Endothelial cell of coronary artery (primary cell): ENCODE results near the gene FKBP14. TPM values are rescaled to one million over a fixed set of nuclear protein-coding genes. Genes with fewer than 3 reads are reported as not detected.

Experiments
- total RNA-seq: library from RNA; depleted of rRNA; stranded (reverse); fragments of >200 nt; gene quantifications from 2 replicates; pipeline ENCODE4 v1.2.3, GENCODE V29; 2014

The FKBP14 gene
- 22.5 and 23.4 TPM in 2 replicates for total RNA-seq

DNA sequence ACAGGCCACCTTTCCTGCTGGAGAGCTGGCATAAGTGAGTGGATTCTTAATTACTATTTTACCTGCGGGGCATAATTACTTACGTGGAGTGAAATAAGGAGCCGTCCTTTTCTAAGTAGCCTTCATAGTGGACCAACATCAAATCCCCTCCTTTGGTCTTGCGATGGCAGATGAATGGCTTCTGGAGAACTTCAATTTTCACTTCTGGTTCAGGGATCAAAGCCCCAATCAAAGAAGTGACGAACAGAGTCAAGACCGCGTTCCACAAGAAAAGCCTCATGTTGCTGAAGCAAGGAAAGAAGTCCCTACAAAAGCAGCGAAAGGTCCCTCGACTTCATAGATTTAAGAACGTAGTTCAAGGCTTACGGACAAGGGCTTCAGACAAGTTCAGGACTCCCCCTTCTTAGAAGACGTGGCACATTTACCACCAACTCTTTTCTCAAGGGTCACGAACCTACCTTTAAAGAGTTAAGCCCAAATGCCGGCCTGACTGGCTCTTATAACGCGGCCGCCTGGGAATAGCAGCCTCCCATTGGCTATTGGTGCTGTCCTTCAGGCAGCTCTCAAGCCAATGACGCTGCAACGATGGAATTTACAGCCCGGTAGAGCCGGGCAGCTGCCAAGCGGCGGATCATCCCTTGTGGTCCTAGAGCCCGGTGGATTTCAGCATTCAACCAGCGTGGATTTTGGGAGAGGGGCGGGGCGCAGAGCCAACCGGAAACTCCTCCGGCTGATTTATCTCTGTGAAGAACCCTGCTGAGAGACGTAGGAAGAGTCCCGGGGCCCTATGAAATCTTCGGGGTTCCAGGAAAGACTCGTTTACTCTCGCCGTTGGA is at the start of gene FKBP14:
FKBP14 (minus strand) TSS at position 474 of the 836 bp plus-strand sequence; CDS start at position 280, 194 bp downstream.

DNA sequence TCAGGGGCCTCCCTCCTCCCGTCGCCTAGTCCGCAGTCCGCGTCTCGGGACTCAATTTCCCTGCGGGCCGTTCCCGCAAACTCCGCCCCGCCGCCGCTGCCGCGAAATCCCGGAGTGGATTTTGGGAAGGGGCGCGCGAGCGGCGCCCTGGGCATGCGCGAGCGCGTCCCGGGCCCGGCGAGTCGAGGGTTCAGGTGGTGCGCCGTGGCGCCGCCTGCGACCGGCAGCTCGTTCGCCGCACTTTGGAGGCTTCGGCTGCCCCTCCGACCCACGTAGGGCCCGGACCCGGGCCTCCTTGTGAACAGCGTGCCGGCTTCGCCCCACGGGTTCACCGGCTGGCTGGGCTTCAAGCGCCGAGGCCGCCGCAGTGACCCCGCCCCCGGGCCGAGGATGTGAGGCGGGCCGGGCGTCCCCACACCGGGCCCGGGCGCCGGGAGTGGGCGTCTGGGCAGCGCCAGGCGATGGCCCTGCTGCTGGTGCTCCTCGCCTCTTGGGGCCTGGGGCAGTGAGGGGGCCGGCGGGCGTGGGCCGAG is 1.8 kb upstream of the FKBP14 start, which contains the start of gene PLEKHA8:
PLEKHA8 (plus strand) TSS at position 197 of the 533 bp plus-strand sequence. CDS start 351 bp downstream, outside the sequence.

DNA sequence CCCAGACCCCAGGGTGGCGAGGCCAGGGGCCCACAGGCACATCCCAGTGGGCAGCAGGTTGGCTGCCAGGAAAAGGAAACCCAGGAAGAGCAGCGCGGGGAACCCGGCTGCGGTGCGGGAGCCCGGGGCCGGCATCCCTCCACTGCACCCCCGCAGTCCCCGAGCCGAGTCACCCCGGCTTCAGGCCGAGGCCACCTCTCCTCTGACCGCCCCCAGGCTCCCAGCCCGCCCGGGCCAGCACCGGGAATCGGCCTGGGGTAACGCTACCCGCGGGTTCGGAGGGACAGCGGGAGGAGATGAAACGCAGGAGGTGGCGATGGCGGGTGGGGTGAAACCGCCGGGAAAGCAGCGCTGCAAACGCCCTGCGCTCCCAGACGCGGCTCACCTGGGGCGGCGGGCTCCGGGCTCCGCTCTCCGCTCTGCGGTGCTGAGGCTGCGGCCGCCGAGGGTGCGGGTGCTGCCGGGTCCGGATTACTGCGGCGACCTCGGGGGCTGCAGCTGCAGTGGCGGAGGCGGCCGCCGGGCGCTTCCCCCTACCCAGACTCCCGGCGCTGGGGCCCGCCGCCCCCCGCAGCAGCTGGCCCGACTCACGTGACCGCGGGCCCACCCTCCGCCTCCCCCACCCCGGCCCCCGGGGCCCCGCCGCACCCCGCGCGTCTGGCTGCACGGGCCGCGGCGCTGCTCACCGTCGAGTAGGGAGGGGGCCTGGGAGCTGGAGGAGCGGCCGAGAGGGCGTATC is 37.1 kb downstream of the FKBP14 start, which contains the start of gene SCRN1:
SCRN1 (minus strand) TSS at position 545 of the 739 bp plus-strand sequence. CDS start 20,734 bp downstream, outside the sequence.

Other genes with a start within 250 kb of the FKBP14 start
- not detected in 2 replicates for gene WIPF3, start 220.2 kb downstream of the FKBP14 start, total RNA-seq
- 89.5 and 99.9 TPM in 2 replicates for gene SCRN1, start 36.9 kb downstream of the FKBP14 start, total RNA-seq
- gene PLEKHA8, start 1.7 kb upstream of the FKBP14 start, total RNA-seq = 16.4 and 16.5 TPM in 2 replicates
- gene MTURN, start 108.3 kb upstream of the FKBP14 start, total RNA-seq = 4.0 and 4.5 TPM in 2 replicates